Left ventricle myocardium inferior (tissue), 1 donor: Measurements from ENCODE around the gene GIPC3. TPM values are rescaled to one million over a fixed set of nuclear protein-coding genes. Genes with fewer than 3 reads are reported as not detected.

ENCODE experiments used
- DNase-seq: peaks from one replicate; pipeline ENCODE4 v3.0.0-alpha.2; 2020
- H3K27ac ChIP-seq: fragments of 200-600 bp; replicated peaks from 2 replicates; pipeline ENCODE4 v1.8.0; 2021
- H3K27me3 ChIP-seq: fragments of 200-600 bp; 2 replicates; pipeline ENCODE4 v1.8.0; 2021; ENCODE audit warnings: low read depth
- H3K36me3 ChIP-seq: fragments of 200-600 bp; 2 replicates; pipeline ENCODE4 v1.8.0; 2021
- H3K4me1 ChIP-seq: fragments of 200-600 bp; 2 replicates; pipeline ENCODE4 v1.8.0; 2021
- H3K4me3 ChIP-seq: fragments of 200-600 bp; 2 replicates; pipeline ENCODE4 v1.8.0; 2021; ENCODE audit warnings: mild to moderate bottlenecking, moderate library complexity
- H3K9me3 ChIP-seq: fragments of 200-600 bp; replicated peaks from 2 replicates; pipeline ENCODE4 v1.8.0; 2021
- intact Hi-C: fragments of 100-400 bp; cut with micrococcal nuclease; formaldehyde crosslinking; loops from one replicate; pipeline ENCODE4 v1.11.0; 2022
- total RNA-seq: library from RNA; stranded (reverse); fragmentation: NEBNext Ultra II Directional; extraction: Animal tissue kit (Norgen Biotek cat#: 25700); gene quantifications from one replicate; pipeline ENCODE4 v1.2.1, GENCODE V29; 2021
- TF ChIP-seq, protein P1 (sequence below): fragments of 200-600 bp; IDR thresholded peaks from 2 replicates; pipeline ENCODE4 v1.8.0; 2021; ENCODE audit warnings: antibody characterized with exemption, mild to moderate bottlenecking, borderline replicate concordance
- donor health status: DM: no; HTN: yes; CAD: no; lungs with severe emphysema.

Gene GIPC3
- total RNA-seq, 1 donor from 2014 or later: 1.6 TPM

DNA sequence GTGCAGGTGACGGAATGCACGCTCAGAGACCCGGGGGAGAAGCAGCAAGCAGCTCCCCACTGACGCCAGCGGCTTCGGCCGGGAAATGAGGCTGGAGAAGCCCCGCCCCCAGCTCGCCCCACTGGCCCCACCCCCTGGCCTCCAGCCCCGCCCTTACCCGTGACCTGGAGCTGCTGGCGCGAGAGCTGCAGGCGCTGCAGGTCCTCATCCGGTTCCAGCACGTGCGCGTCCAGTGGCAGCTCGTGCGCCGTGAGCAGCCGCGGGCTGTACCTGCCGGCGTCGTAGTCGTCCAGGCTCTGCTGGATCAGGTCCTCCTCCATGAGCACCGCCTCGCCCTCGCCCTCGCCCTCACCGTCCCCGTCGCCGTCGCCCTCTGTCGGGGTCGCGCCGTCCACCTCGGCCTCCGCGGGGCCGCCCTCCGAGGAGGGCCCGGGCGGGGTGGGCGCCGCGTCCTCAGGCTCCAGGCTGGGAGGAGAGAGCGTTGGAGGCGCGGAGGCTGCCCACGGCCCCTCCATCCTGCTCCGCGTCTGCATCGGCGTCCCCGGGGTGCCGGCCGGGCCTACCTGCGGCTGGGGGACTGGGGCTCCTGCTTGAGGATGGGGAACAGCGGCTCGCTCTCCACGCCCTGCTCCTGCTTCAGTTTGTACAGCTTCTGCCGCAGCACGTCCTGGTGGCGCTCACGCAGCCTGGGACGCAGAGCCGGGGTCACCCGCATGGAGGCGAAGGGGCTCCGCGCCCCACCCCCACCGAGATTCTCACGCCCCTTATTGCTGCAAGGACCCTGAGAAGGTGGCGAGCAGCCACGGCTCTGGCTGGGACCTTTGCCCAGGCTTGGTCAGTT is 27.8 kb downstream of the GIPC3 start:
- H3K27ac ChIP-seq: no peak overlapping the region
- no peaks in the 10 kb centered on the region for H3K27me3 ChIP-seq
- DNase-seq: no peak
- H3K36me3 ChIP-seq: peaks cover 39% of the 10 kb centered on the region
- intact Hi-C loops: no loop called here
- TF ChIP-seq, protein P1, sequence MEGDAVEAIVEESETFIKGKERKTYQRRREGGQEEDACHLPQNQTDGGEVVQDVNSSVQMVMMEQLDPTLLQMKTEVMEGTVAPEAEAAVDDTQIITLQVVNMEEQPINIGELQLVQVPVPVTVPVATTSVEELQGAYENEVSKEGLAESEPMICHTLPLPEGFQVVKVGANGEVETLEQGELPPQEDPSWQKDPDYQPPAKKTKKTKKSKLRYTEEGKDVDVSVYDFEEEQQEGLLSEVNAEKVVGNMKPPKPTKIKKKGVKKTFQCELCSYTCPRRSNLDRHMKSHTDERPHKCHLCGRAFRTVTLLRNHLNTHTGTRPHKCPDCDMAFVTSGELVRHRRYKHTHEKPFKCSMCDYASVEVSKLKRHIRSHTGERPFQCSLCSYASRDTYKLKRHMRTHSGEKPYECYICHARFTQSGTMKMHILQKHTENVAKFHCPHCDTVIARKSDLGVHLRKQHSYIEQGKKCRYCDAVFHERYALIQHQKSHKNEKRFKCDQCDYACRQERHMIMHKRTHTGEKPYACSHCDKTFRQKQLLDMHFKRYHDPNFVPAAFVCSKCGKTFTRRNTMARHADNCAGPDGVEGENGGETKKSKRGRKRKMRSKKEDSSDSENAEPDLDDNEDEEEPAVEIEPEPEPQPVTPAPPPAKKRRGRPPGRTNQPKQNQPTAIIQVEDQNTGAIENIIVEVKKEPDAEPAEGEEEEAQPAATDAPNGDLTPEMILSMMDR: no peak
- peaks cover 36% of the 10 kb centered on the region for H3K4me1 ChIP-seq
- H3K9me3 ChIP-seq: no peaks in the 10 kb centered on the region
- no peak overlapping the region for H3K4me3 ChIP-seq

DNA sequence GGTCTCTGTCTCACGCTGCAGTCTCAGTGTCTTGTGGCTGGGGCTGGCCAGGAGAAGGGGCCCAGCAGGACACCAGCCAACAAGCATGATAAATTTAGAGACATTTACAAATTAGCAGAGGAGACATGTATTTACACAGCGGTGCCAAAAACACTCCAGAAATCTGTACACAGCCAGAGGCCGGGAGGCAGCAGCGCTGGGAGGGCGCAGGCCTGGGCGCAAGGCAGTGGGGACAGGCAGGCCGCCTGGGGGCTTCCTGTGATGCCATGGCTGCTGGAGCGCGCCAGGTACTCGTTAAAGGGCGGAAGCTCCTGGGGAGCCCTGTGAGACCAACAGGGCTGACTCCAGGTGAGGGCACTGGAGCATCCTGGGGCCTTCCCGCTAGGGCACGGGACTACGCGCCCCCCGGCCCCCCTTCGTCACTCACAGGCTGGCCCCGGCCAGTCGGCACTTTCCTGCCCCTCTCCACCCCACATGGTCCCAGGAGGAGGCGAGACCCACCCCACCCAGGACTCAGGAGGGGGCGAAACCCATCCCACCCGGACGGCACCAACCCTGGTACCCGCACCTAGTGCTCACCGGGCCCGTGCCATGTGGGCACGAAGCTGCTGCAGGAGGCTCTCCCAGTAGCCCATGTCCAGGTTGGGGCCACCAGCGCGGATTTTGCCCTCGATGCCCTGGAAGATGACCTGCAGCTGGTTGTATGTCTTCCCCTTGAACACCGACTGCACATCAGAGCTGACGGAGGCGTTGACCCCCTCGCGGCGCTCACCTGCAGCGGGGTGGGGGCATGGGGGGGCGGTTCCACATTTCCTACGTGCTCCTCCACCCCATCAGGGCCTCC is 28.8 kb downstream of the GIPC3 start:
- Histone ChIP-seq H3K9me3 (no peaks in the 10 kb centered on the region), H3K27ac (no peak overlapping the region), H3K27me3 (no peaks in the 10 kb centered on the region), H3K4me1 (peaks cover 33% of the 10 kb centered on the region), H3K36me3 (peaks cover 39% of the 10 kb centered on the region), H3K4me3 (no peak overlapping the region)
- TF ChIP-seq, protein P1: no peak
- no peak for DNase-seq
- intact Hi-C loops: no loop called here

DNA sequence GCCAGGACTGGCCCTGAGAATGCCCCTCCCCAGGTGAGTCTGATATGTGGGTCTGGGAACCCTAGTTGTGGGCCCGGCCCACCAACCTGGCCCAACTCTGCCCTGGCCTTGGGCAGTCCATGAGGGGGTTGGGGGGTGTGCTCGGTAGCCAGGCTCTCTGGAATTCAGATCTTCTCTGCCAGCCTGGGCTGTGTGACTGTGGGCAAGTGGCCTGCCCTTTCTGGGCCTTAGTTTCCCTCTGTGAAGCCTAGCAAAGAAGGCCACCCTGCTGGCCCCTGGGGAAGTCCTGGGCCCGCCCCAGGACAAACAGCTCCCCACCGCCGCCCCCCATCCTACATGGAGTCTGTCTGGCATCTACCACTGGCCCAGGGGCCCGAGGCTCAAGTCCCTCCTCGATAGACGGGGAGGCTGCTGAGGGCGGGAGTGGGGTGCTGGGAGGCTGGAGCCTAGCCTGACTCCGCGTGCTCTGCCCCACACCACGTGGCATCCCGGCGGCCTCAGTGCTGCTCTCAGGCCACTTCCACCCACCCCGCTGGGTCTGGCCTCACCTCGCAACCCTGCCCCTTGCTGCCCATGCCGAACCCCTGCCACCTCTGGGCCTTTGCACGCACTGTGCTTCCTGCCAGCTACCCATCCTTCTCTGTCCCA is 29.7 kb downstream of the GIPC3 start:
- peaks cover 46% of the 10 kb centered on the region for H3K36me3 ChIP-seq
- H3K4me3 ChIP-seq: no peak overlapping the region
- no peak for DNase-seq
- intact Hi-C loops: no loop called here
- no peak overlapping the region for H3K27ac ChIP-seq
- no peaks in the 10 kb centered on the region for H3K9me3 ChIP-seq
- TF ChIP-seq, protein P1: no peak
- H3K27me3 ChIP-seq: no peaks in the 10 kb centered on the region
- peaks cover 24% of the 10 kb centered on the region for H3K4me1 ChIP-seq

DNA sequence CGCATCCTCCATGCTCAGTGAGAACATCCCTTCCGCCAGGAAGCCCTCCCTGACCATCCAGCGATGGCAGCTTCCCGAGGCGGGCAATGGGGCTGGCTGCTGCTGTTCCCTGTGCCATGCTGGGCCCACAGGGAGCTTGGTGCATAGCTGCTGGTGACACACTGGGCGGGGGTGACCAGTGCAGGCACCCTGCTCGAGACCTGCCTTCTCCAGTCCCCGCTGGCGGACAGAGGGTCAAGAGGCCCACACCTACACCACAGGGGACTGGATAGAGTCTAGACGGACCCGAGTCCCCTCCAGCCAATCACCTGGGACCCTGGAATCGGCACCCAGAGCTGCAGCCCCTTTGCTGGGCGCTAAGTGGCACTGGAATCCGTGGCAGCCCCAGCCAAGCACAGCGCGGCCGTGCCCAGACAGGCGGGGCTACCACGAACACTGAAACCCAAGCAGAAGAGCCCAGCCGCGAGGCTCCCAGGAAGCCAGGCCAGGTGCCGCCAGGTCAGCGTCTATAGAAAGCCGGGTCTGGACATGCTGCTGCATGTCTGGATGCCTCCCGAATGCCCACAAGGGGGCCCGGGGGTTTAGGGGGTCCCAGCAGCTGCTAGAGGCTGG is 30.4 kb downstream of the GIPC3 start:
- Histone ChIP-seq H3K4me3 (no peak overlapping the region), H3K4me1 (peaks cover 17% of the 10 kb centered on the region), H3K27ac (no peak overlapping the region), H3K36me3 (peaks cover 46% of the 10 kb centered on the region), H3K9me3 (no peaks in the 10 kb centered on the region), H3K27me3 (no peaks in the 10 kb centered on the region)
- TF ChIP-seq, protein P1: no peak
- intact Hi-C loops: no loop called here
- no peak for DNase-seq

DNA sequence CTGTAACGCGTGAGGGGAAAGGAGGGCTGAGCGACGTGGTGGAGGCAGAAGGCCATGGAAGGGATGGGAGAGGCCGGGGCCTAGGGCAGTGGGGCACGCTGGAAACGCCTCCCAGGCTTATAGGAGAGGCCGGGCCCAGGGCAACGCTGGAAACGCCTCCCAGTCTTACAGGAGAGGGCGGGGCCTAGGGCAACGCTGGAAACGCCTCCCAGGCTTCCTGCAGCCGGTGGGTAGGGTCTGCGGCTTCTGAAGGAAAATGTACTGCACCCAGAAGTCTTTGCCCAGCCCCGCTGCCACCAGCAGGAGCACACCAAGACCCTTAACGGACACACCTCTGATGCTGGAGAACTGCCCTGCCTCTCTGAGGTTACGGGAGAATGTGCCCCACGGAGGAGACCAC is 32.2 kb downstream of the GIPC3 start:
- Histone ChIP-seq H3K4me1 (peaks cover 17% of the 10 kb centered on the region), H3K4me3 (peak overlapping the region; percentile 53), H3K9me3 (no peaks in the 10 kb centered on the region), H3K27ac (peak overlapping the region; percentile 78), H3K27me3 (no peaks in the 10 kb centered on the region), H3K36me3 (peaks cover 44% of the 10 kb centered on the region)
- TF ChIP-seq, protein P1: no peak
- intact Hi-C loops: no loop called here
- DNase-seq: no peak
